ENCODE results near the gene HOXA11. TPM values are rescaled to one million over a fixed set of nuclear protein-coding genes. Genes with fewer than 3 reads are reported as not detected.

Gene HOXA11
- total and polyA plus RNA-seq, 2 of the 4 experiments (the other 2 are of a cell fraction) = 0.05 TPM; not detected in 1

DNA sequence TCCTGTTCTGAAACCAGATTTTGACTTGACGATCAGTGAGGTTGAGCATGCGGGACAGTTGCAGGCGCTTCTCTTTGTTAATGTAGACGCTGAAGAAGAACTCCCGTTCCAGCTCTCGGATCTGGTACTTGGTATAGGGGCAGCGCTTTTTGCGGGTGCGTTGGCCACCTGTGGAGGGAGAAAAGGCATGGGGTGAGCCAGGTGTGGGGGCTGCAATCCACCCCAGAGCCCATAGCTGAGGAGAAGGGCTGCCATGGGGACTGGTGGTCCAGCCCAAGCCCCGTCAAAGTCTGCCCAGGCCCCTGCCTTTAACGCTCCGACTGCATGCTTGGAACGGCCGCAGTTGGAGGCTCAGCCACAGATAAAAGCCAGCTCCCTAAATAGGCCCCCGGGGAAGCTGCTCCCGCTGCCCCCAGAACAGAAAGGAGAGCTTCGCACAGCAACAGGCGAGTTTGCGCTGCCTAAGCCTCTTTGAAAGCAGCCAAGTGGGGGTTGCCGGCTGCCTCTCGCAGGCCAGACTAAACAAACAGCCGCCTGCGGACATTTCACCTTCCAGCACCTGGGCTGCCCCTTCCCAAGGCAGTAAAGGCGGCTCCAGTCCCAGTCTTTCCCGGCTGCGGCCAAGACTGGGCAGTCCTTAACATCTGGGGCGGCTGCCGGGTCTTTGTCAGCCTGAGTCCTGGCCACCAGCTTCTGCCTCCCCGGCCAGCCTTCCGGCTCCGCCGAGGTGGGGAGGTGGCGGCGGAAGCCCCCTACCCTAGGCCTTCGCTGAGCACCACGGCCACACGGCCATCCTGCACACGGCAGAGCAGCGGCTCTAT is 2.0 kb downstream of the HOXA11 start:
- no peak overlapping the region for H3K56ac ChIP-seq (ENCODE audit: extremely low read depth, insufficient read depth, low read length)
- no peaks in the 10 kb centered on the region for H3K79me1 ChIP-seq (ENCODE audit: low read depth in 1 of 2, low read length in 2 of 2)
- DNase-seq = no peak
- H3K4me3 ChIP-seq (ENCODE audit: insufficient read depth, low read depth, low read length) = no peak overlapping the region
- H3K9ac ChIP-seq (ENCODE audit: low read depth, low read length) = no peak overlapping the region
- H3K4ac ChIP-seq (ENCODE audit: low read depth, low read length) = no peak overlapping the region
- H3K9me1 ChIP-seq (ENCODE audit: insufficient read depth, low read length) = no peaks in the 10 kb centered on the region
- no TSS peak for BruUV-seq (replicated peaks)
- CTCF ChIA-PET = interaction anchor here (1.3 kb wide), 1 partner anchor 22 kb away, joined by 3 read pairs; no protein-coding TSS in a partner anchor
- in situ Hi-C loops (cut with MboI; ENCODE audit: low sequenced_read_pairs) = no loop called here
- no peak overlapping the region for H3K23ac ChIP-seq (ENCODE audit: low read depth, low read length)
- no peak for TF ChIP-seq CEBPB (IDR thresholded peaks at IDR 0.05; ENCODE audit: low read depth, low read length)
- TF ChIP-seq CHD1 (IDR thresholded peaks at IDR 0.05; ENCODE audit: low read depth, low read length) = no peak
- TF ChIP-seq MAFK (IDR thresholded peaks at IDR 0.05; ENCODE audit: low read depth, low read length) = no peak
- TF ChIP-seq RAD21 (IDR thresholded peaks at IDR 0.05; ENCODE audit: low read length) = no peak
- TF ChIP-seq MAZ (IDR thresholded peaks at IDR 0.05; ENCODE audit: borderline replicate concordance, low read depth, low read length) = no peak
- TF ChIP-seq MXI1 (IDR thresholded peaks at IDR 0.05; ENCODE audit: borderline replicate concordance, low read depth, low read length) = no peak
- POLR2A ChIA-PET (ENCODE audit: unreplicated experiment) = no interaction called here
- H3K18ac ChIP-seq (ENCODE audit: low read depth, low read length) = no peak overlapping the region
- peaks cover 7% of the 10 kb centered on the region; the same call in 1 of the 2 replicates for H3K9me3 ChIP-seq (ENCODE audit: control insufficient read depth, insufficient read depth, low read length)
- H2AFZ ChIP-seq (replicated peaks; ENCODE audit: low read length, poor library complexity) = no peak overlapping the region
- no peak overlapping the region for H4K5ac ChIP-seq (ENCODE audit: low read depth, low read length)
- no peak overlapping the region for H4K8ac ChIP-seq (ENCODE audit: low read depth in 2 of 2, low read length in 2 of 2)
- H2BK5ac ChIP-seq (ENCODE audit: low read depth, low read length, poor library complexity, severe bottlenecking) = no peak overlapping the region
- H3K36me3 ChIP-seq (ENCODE audit: control insufficient read depth, insufficient read depth, low read length) = no peaks in the 10 kb centered on the region
- peaks cover 87% of the 10 kb centered on the region for H3K27me3 ChIP-seq (ENCODE audit: control insufficient read depth, insufficient read depth, low read length)
- H2BK20ac ChIP-seq (ENCODE audit: low read depth, low read length) = no peak overlapping the region
- H4K20me1 ChIP-seq (ENCODE audit: insufficient read depth, low read length) = peaks cover 17% of the 10 kb centered on the region; the same call in 1 of the 2 replicates
- H3K14ac ChIP-seq (replicated peaks; ENCODE audit: low read depth, low read length) = no peak overlapping the region
- dilution Hi-C loops (cut with HindIII; ENCODE audit: low sequenced_read_pairs, unreplicated experiment) = no loop called here
- no peak overlapping the region for H2BK15ac ChIP-seq (ENCODE audit: low read depth, low read length)
- H2BK120ac ChIP-seq (ENCODE audit: low read depth, low read length) = no peak overlapping the region
- H2AK9ac ChIP-seq (replicated peaks; ENCODE audit: low read depth, low read length, poor library complexity) = no peak overlapping the region
- peaks cover 3% of the 10 kb centered on the region; the same call in 1 of the 2 replicates for H3K4me1 ChIP-seq (ENCODE audit: control insufficient read depth, insufficient read depth, low read length)
- no peak overlapping the region for H4K91ac ChIP-seq (ENCODE audit: insufficient read depth, low read depth, low read length)
- H3K4me2 ChIP-seq (ENCODE audit: low read depth, low read length) = no peak overlapping the region
- H3K27ac ChIP-seq (ENCODE audit: insufficient read depth, low read length) = no peak overlapping the region
- intact Hi-C loops (cut with micrococcal nuclease) = no loop called here
- ATAC-seq (ENCODE audit: low read depth) = no peak
- H2AK5ac ChIP-seq (ENCODE audit: low read depth, low read length) = no peak overlapping the region
- 10% methylated on average over 13 of the region's 39 CpGs; no CpG with 5 or more reads in 1 of the 2 experiments for WGBS, 2 experiments (ENCODE audit: extremely low coverage in 2 of 2, insufficient read length in 1 of 2)

Data from IMR-90 (cell line).